Panc1 (cell line): Measurements from ENCODE around the gene MPPED2. TPM values are rescaled to one million over a fixed set of nuclear protein-coding genes. Genes with fewer than 3 reads are reported as not detected.

ENCODE experiments used
- ATAC-seq: fragments of 200-7000 bp; cut with Tn5 transposase; 2 replicates; pipeline ENCODE4 v1.9.1; 2020; ENCODE audit warnings: mild to moderate bottlenecking, moderate library complexity
- BruUV-seq: library from RNA; stranded (reverse); fragments of 400-500 nt; replicated peaks from 2 replicates; lab custom pipeline; 2021; lab: Mats Ljungman, UMichigan
- CTCF ChIA-PET: fragments of 300-600 bp; sonication (Branson Sonifier 250); formaldehyde crosslinking; loops from one replicate; lab custom pipeline; 2022; ENCODE audit warnings: antibody characterized with exemption; lab: Charles Lee
- POLR2A ChIA-PET: fragments of 300-600 bp; sonication (Branson Sonifier 250); formaldehyde crosslinking; loops from one replicate; lab custom pipeline; 2022; ENCODE audit warnings: antibody characterized with exemption; lab: Charles Lee
- DNase-seq: peaks from one replicate; pipeline ENCODE4 v3.0.0-alpha.2; 2010; ENCODE audit warnings: low read depth, low spot score
- H3K27ac ChIP-seq: 2 replicates; pipeline ENCODE4 v1.5.1; 2011; ENCODE audit warnings: mild to moderate bottlenecking, low read length, inconsistent platforms
- H3K27me3 ChIP-seq: fragments of 200-500 bp; sonication (Bioruptor generic); 2 replicates; pipeline ENCODE4 v1.6.0; 2014; ENCODE audit warnings: low read length, inconsistent platforms; ENCODE audit not compliant: control insufficient read depth, insufficient read depth
- H3K36me3 ChIP-seq: fragments of 200-500 bp; sonication (Bioruptor generic); 2 replicates; pipeline ENCODE4 v1.5.1; 2014; ENCODE audit warnings: inconsistent platforms, mild to moderate bottlenecking, low read length, moderate library complexity; ENCODE audit not compliant: control insufficient read depth, insufficient read depth
- H3K4me1 ChIP-seq: 2 replicates; pipeline ENCODE4 v1.5.1; 2011; ENCODE audit warnings: inconsistent platforms, mild to moderate bottlenecking, low read length, moderate library complexity; ENCODE audit not compliant: control insufficient read depth, insufficient read depth
- H3K4me3 ChIP-seq, 2 experiments: 2 replicates each; pipeline ENCODE4 v1.5.1; 2011 to 2012; ENCODE audit warnings: low read depth in 2 of 2, low read length in 2 of 2, mild to moderate bottlenecking in 2 of 2, inconsistent platforms in 1 of 2, moderate library complexity in 1 of 2
- H3K9me3 ChIP-seq: fragments of 200-500 bp; sonication (Bioruptor generic); 2 replicates; pipeline ENCODE4 v1.5.1; 2014; ENCODE audit warnings: low read depth, mild to moderate bottlenecking, inconsistent platforms, low read length, moderate library complexity; ENCODE audit not compliant: control insufficient read depth, insufficient read depth
- POLR2AphosphoS5 ChIP-seq: IDR thresholded peaks from 2 replicates; pipeline ENCODE4 v1.6.1; 2012; ENCODE audit warnings: mild to moderate bottlenecking, low read depth, low read length, moderate library complexity
- SIN3A ChIP-seq: IDR thresholded peaks from 2 replicates; pipeline ENCODE4 v1.6.1; 2012; ENCODE audit warnings: low read depth, mild to moderate bottlenecking, low read length, moderate library complexity, borderline replicate concordance; ENCODE audit not compliant: insufficient read depth
- TCF7L2 ChIP-seq: IDR thresholded peaks from 2 replicates; pipeline ENCODE4 v1.6.1; 2011; ENCODE audit warnings: mild to moderate bottlenecking, low read depth, low read length, inconsistent platforms
- in situ Hi-C: cut with HindIII; loops from 2 replicates; pipeline ENCODE4 v1.10.0; 2016; ENCODE audit warnings: low sequenced_read_pairs, low pct_unique_long_range_greater_than_20kb
- intact Hi-C: fragments of 100-400 bp; cut with micrococcal nuclease; formaldehyde crosslinking; loops from one replicate; pipeline ENCODE4 v1.10.0; 2022; ENCODE audit not compliant: unreplicated experiment
- total RNA-seq: library from RNA; stranded (reverse); gene quantifications from one replicate; pipeline ENCODE4 v1.2.1, GENCODE V29; 2021; ENCODE audit not compliant: unreplicated experiment
- TF ChIP-seq, protein P1 (sequence below), 2 experiments: IDR thresholded peaks; 2 replicates each; pipeline ENCODE4 v1.6.1; 2011 to 2012; ENCODE audit warnings: low read depth in 2 of 2, control low read depth in 1 of 2, low read length in 1 of 2, mild to moderate bottlenecking in 1 of 2, moderate library complexity in 1 of 2; ENCODE audit not compliant: insufficient read depth in 1 of 2
- TF ChIP-seq, protein P2 (sequence below): fragments of 450-650 bp; IDR thresholded peaks from 2 replicates; pipeline ENCODE4 v1.5.1; 2017; ENCODE audit warnings: mild to moderate bottlenecking

Gene MPPED2
- total RNA-seq, 1 experiment from 2014 or later: not detected

DNA sequence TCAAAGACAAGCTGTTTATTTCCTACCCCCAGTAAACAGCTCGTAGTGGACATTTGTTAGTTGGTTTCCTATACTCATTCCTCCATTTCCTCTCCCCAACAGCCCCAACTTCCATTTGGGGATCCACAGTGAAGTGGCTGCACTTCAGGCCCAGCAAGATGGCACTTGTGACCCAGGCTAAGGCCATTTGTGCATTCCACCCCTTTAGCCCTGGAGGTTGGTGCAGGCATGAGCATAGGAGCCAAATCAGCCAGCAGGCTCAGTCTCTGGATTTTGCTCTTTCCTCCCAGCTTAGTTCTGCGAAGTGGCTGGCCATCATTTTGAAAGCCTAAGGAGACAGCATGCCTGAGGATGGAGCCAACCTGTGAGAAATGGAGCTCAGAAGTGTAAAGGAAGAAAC, 122.9 kb downstream of the MPPED2 start:
- in situ Hi-C loops: no loop called here
- Histone ChIP-seq H3K4me1 (no peaks in the 10 kb centered on the region), H3K27me3 (no peaks in the 10 kb centered on the region), H3K36me3 (no peaks in the 10 kb centered on the region), H3K9me3 (no peaks in the 10 kb centered on the region), H3K27ac (no peak overlapping the region), H3K4me3 (no peak overlapping the region)
- ChIA-PET CTCF (no interaction called here), POLR2A (no interaction called here)
- DNase-seq (no peak), ATAC-seq (no peak)
- intact Hi-C loops: no loop called here
- TF ChIP-seq, protein P1, sequence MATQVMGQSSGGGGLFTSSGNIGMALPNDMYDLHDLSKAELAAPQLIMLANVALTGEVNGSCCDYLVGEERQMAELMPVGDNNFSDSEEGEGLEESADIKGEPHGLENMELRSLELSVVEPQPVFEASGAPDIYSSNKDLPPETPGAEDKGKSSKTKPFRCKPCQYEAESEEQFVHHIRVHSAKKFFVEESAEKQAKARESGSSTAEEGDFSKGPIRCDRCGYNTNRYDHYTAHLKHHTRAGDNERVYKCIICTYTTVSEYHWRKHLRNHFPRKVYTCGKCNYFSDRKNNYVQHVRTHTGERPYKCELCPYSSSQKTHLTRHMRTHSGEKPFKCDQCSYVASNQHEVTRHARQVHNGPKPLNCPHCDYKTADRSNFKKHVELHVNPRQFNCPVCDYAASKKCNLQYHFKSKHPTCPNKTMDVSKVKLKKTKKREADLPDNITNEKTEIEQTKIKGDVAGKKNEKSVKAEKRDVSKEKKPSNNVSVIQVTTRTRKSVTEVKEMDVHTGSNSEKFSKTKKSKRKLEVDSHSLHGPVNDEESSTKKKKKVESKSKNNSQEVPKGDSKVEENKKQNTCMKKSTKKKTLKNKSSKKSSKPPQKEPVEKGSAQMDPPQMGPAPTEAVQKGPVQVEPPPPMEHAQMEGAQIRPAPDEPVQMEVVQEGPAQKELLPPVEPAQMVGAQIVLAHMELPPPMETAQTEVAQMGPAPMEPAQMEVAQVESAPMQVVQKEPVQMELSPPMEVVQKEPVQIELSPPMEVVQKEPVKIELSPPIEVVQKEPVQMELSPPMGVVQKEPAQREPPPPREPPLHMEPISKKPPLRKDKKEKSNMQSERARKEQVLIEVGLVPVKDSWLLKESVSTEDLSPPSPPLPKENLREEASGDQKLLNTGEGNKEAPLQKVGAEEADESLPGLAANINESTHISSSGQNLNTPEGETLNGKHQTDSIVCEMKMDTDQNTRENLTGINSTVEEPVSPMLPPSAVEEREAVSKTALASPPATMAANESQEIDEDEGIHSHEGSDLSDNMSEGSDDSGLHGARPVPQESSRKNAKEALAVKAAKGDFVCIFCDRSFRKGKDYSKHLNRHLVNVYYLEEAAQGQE (IDR thresholded peaks at IDR 0.05; ENCODE audit: insufficient read depth in 1 of 2, low read depth in 2 of 2, low read length in 1 of 2): no peak
- TF ChIP-seq POLR2AphosphoS5 (no peak), TCF7L2 (no peak), SIN3A (no peak)
- TF ChIP-seq, protein P2, sequence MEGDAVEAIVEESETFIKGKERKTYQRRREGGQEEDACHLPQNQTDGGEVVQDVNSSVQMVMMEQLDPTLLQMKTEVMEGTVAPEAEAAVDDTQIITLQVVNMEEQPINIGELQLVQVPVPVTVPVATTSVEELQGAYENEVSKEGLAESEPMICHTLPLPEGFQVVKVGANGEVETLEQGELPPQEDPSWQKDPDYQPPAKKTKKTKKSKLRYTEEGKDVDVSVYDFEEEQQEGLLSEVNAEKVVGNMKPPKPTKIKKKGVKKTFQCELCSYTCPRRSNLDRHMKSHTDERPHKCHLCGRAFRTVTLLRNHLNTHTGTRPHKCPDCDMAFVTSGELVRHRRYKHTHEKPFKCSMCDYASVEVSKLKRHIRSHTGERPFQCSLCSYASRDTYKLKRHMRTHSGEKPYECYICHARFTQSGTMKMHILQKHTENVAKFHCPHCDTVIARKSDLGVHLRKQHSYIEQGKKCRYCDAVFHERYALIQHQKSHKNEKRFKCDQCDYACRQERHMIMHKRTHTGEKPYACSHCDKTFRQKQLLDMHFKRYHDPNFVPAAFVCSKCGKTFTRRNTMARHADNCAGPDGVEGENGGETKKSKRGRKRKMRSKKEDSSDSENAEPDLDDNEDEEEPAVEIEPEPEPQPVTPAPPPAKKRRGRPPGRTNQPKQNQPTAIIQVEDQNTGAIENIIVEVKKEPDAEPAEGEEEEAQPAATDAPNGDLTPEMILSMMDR: no peak
- BruUV-seq: no TSS peak

DNA sequence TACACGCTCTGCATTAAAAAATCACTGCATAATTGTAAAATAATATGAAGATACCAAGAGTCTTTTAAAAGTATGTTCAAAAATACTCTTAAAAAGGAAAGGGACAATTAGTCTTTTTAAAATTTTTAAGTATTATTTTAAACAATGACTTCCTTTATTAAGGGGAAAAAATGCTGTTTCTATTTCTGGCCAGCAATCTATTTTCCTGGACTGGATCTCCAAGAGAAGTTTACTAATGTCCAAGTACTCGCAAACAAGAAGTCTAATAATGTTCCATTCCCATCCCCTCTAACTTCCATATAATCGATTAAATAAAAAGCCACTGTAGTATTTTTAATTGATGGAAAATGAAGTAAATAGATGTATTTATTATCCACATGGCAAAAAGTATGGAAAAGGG, 123.7 kb downstream of the MPPED2 start:
- no peaks in the 10 kb centered on the region for H3K36me3 ChIP-seq
- CTCF ChIA-PET: no interaction called here
- H3K4me1 ChIP-seq: no peaks in the 10 kb centered on the region
- in situ Hi-C loops (no loop called here), intact Hi-C loops (no loop called here)
- POLR2A ChIA-PET: no interaction called here
- no peaks in the 10 kb centered on the region for H3K27me3 ChIP-seq
- TF ChIP-seq, protein P1 (IDR thresholded peaks at IDR 0.05; ENCODE audit: insufficient read depth in 1 of 2, low read depth in 2 of 2, low read length in 1 of 2): no peak
- TF ChIP-seq TCF7L2 (no peak), SIN3A (no peak)
- TF ChIP-seq, protein P2: no peak
- no peaks in the 10 kb centered on the region for H3K9me3 ChIP-seq
- H3K27ac ChIP-seq: no peak overlapping the region
- BruUV-seq: no TSS peak
- H3K4me3 ChIP-seq: no peak overlapping the region
- ATAC-seq (no peak), DNase-seq (no peak)
